Adrenal gland (tissue), 5 donors: ENCODE data around the gene ARHGAP44.

Experiments
- POLR2A ChIP-seq, 2 donors: fragments of 450-650 bp; IDR thresholded peaks; one replicate each; pipeline ENCODE4 v1.6.1; 2017; ENCODE audit warnings: antibody characterized with exemption in 2 of 2, mild to moderate bottlenecking in 2 of 2, moderate library complexity in 1 of 2
- TF ChIP-seq, protein P1 (sequence below), 6 experiments: fragments of 450-650 bp in 4 of 6; fragments of 200-600 bp in 2 of 6; sonication (generic) in 1 of 6; IDR thresholded peaks; 1 replicate in 5 of 6; 2 replicates in 1 of 6; pipeline versions ENCODE4 v1.5.1 to v1.8.0; 2016 to 2021; ENCODE audit warnings: antibody characterized with exemption in 6 of 6, mild to moderate bottlenecking in 2 of 6, moderate library complexity in 1 of 6
- donor health status: DM: no; HTN: no; CAD: no.

DNA sequence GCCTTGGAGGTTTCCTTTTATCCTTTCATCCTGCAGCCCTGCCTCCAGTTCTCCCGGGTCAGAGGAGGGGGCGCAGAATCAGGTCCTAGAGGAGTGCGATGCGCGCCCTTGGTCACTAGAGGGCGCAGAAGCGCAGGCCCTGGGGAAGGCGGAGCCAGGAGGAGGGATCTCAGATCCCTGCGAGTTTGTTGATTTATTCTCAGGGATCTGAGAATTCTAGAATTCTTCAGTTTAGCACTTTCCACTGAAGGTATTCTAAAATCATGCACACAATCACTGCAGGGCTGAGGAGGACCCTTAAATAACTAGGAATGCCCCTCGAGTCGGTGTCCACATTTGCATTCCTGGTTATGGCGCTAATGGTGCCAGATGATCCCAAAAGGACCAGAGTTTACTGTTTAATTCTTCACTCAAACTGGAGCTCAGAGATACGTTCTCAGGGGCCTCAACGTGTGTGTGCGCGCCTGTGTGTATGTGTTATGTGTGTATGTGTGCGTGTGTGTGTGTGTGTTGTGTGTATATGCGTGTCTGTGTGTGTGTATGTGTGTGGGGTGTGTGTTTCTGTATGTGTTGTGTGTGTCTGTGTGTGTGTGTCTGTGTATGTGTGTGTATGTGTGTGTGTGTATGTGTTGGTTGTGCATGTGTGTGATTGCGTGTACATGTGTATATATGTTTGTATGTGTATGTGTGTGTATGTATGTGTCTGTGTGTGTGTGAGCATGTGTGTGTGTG is 235.4 kb downstream of the ARHGAP44 start:
- TF ChIP-seq, protein P1, sequence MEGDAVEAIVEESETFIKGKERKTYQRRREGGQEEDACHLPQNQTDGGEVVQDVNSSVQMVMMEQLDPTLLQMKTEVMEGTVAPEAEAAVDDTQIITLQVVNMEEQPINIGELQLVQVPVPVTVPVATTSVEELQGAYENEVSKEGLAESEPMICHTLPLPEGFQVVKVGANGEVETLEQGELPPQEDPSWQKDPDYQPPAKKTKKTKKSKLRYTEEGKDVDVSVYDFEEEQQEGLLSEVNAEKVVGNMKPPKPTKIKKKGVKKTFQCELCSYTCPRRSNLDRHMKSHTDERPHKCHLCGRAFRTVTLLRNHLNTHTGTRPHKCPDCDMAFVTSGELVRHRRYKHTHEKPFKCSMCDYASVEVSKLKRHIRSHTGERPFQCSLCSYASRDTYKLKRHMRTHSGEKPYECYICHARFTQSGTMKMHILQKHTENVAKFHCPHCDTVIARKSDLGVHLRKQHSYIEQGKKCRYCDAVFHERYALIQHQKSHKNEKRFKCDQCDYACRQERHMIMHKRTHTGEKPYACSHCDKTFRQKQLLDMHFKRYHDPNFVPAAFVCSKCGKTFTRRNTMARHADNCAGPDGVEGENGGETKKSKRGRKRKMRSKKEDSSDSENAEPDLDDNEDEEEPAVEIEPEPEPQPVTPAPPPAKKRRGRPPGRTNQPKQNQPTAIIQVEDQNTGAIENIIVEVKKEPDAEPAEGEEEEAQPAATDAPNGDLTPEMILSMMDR (IDR thresholded peaks at IDR 0.05): peak; percentile 62 to 93 (median 73)
- no peak for TF ChIP-seq POLR2A (IDR thresholded peaks at IDR 0.05)
